K562 treated with DMSO at 1 percent for 48 hours (cell line): ENCODE data around the gene PURA. TPM values are rescaled to one million over a fixed set of nuclear protein-coding genes. Genes with fewer than 3 reads are reported as not detected.

Source experiments
- total RNA-seq: library from RNA; unstranded; fragments of 300-600 nt; gene quantifications from 2 replicates; pipeline ENCODE4 v1.2.3, GENCODE V29; 2022; ENCODE audit warnings: low replicate concordance; ENCODE audit errors: extremely low read depth

Gene PURA
- total RNA-seq, result not detected in 2 replicates

GRCh38 chr5:140113699-140114263, at the start of gene PURA:
Gene PURA (plus strand): TSS chr5:140114109. CDS start chr5:140114182, 73 bp downstream.

GRCh38 chr5:140125637-140126036, 11.7 kb downstream of the PURA start, which contains the start of gene IGIP:
Gene IGIP (plus strand): TSS chr5:140125937. CDS start chr5:140128477, 2,540 bp downstream.

GRCh38 chr5:140174465-140175366, 60.8 kb downstream of the PURA start, which contains the start of gene CYSTM1:
Gene CYSTM1 (plus strand): TSS chr5:140175188. CDS start chr5:140194466, 19,278 bp downstream.

Other genes with a start within 250 kb of the PURA start
- not detected in 2 replicates for gene NRG2, start 70.8 kb upstream of the PURA start, total RNA-seq
- gene IGIP, start 11.8 kb downstream of the PURA start, total RNA-seq, result not detected in 2 replicates
- gene CYSTM1, start 61.1 kb downstream of the PURA start, total RNA-seq, result not detected in 2 replicates
- gene PFDN1, start 189.0 kb downstream of the PURA start, total RNA-seq, result not detected in 2 replicates
- not detected in 2 replicates for gene HBEGF, start 232.5 kb downstream of the PURA start, total RNA-seq
- gene SLC4A9, start 246.1 kb downstream of the PURA start, total RNA-seq, result not detected in 2 replicates